Fibroblast of pulmonary artery (primary cell): ENCODE data around the gene MKRN2OS.
A peak's percentile ranks its signal among the peaks of the same experiment; 100 is the strongest.

Experiments
- DNase-seq: peaks from one replicate; pipeline ENCODE4 v3.0.0-alpha.2; 2010; ENCODE audit warnings: low read depth
- H3K4me3 ChIP-seq: replicated peaks from 2 replicates; pipeline ENCODE4 v1.5.1; 2011; ENCODE audit warnings: low read depth, mild to moderate bottlenecking, control low read depth, low read length, moderate library complexity
- TF ChIP-seq, protein P1 (sequence below): IDR thresholded peaks from 2 replicates; pipeline ENCODE4 v1.5.1; 2011; ENCODE audit warnings: mild to moderate bottlenecking, control low read depth, low read length, inconsistent platforms; ENCODE audit errors: missing control alignments

MKRN2OS gene

GRCh38 chr3:12566976-12567375 lies 21.7 kb upstream of the MKRN2OS start:
- DNase-seq: no peak
- H3K4me3 ChIP-seq: no peak overlapping the region
- TF ChIP-seq, protein P1, sequence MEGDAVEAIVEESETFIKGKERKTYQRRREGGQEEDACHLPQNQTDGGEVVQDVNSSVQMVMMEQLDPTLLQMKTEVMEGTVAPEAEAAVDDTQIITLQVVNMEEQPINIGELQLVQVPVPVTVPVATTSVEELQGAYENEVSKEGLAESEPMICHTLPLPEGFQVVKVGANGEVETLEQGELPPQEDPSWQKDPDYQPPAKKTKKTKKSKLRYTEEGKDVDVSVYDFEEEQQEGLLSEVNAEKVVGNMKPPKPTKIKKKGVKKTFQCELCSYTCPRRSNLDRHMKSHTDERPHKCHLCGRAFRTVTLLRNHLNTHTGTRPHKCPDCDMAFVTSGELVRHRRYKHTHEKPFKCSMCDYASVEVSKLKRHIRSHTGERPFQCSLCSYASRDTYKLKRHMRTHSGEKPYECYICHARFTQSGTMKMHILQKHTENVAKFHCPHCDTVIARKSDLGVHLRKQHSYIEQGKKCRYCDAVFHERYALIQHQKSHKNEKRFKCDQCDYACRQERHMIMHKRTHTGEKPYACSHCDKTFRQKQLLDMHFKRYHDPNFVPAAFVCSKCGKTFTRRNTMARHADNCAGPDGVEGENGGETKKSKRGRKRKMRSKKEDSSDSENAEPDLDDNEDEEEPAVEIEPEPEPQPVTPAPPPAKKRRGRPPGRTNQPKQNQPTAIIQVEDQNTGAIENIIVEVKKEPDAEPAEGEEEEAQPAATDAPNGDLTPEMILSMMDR: no peak

- DNase-seq: no peak
- H3K4me3 ChIP-seq: no peak overlapping the region
- TF ChIP-seq, protein P1: no peak
Measured at GRCh38 chr3:12562451-12562850, 17.2 kb upstream of the MKRN2OS start.

DNA sequence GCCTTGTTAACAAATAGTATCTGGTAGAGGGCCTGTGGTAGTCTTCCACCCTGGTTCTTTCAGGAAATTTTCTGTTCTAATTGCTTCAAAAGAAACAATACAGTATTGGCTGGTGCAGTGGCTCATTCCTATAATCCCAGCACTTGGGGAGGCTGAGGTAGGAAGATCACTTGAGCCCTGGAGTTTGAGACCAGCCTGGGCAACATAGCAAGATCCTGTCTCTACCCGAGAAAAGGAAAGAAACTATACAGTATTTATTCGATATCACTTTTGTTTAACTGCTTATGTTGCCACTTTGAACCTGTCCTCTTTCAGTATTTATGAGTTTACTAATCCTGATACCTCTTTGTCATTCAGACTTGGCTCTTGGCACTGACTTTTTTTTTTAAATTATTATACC lies 16.1 kb upstream of the MKRN2OS start:
- TF ChIP-seq, protein P1: no peak
- no peak overlapping the region for H3K4me3 ChIP-seq
- no peak for DNase-seq

DNA sequence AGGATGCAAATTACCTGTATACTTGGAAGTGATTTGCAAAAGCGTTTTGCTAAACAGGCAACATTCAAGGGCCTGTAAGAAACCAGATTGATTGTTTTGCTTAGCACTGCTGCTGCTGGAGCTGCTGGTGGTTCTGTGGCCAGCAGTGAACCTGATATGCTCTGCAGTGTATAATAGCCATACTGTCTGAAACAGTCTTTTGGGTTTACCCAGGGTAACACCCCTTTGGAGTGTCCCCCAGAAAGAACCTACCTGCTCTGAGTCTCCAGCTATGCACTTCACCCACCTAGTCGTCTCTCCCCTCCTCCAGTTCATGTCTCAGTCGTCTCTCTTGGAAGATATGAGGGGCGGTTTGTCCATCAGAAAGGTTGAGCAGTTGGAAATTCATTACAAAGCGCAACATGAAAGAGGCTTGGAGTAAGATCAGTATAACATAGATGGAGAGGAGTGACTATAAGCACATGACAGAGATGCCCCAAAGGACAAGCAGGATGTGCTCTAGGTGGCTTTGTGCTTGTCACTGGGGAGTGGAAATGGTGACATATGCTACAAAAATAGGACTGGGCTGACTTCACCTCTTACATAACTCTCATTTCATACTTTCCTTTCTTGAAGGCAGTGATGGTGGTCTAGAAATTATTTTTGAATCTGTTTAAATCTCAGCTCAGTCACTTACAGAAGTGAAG lies 15.3 kb upstream of the MKRN2OS start:
- DNase-seq: no peak
- TF ChIP-seq, protein P1: no peak
- H3K4me3 ChIP-seq: no peak overlapping the region

DNA sequence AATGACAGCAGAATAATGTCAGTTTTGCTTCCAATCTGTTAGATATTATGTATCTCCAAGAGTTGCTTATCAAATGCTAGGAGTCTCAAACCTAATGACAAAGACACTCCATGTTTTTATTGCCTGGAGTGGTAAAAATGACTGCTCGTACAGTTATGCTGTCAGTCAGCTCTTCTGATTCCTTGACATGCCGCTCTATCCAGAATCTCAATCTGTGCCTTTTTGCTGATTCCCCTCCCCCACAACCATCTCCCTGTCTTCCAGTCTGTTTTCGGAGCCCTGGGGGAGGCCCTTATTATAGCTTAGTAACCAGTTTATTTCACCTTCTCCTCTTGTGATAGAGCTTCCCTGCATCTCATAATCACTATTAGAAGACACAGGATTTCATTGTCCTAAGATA lies 14.2 kb upstream of the MKRN2OS start:
- DNase-seq: no peak
- no peak overlapping the region for H3K4me3 ChIP-seq
- TF ChIP-seq, protein P1: no peak

DNA sequence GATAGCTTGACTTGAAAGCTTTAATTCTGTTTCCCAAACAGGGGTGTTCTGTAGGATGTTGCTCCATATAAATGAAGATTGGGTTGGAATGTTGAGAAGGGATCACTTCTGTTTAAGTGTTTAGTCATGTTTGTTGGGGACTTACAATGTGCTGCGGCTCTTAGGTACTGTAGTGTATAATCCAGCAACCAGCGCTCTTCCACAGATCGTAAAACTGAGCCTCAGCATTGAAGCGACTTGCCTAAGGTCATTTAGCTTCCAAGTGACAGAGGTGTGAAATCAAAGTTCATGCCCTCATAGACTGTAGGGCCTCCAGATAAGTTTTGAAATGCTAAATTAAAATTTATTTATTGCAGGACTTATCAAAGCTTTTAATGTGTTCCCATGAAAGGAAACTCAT lies 13.4 kb upstream of the MKRN2OS start:
- TF ChIP-seq, protein P1: no peak
- H3K4me3 ChIP-seq: peak overlapping the region; percentile 76
- DNase-seq: no peak

DNA sequence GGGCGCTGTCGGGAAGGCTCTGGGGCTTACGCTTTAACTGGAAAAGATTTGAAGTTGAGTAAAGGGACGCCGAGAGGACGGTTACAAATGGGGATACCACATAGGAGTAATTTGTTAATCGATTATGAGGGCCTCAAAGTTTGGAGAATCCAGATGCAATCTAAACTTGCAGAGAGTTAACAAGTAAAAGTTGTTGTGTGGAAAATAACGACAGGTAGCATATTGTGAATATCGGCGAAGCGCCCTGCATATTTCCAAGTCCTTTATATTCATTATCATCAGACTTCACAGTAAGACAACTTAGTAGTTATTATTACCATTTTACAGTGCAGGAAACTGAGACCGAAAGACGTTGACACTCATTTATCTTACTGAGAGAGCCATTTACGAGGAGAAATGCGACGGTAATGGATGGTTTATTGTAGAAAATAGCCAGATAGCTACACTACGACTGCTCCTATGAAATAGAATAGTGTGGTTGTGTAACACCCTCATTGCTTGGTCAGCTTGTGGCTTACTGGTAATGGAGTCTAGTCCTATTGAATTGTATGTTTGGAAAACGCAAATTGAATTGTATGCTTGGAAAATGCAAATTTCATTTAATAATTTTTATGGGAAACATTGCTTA lies 12.3 kb upstream of the MKRN2OS start:
- peak; percentile 65 for DNase-seq
- peak overlapping the region; percentile 76 for H3K4me3 ChIP-seq
- TF ChIP-seq, protein P1: no peak
